BLaER1 treated with 17β-estradiol and CSF1 and Interleukin-3, amounts not matched to agents 10 nM and 100 nM (cell line): ENCODE results near the gene GDI2.
A peak's percentile ranks its signal among the peaks of the same experiment; 100 is the strongest.
"Not testable (repeated sequence)": the region's sequence is repeated elsewhere in the genome, so short reads cannot be mapped to it uniquely, and the experiment has no call there.

ENCODE experiments used
- H3K27ac ChIP-seq, 11 experiments: shearing (Covaris generic); formaldehyde crosslinking; 2 replicates each; pipeline ENCODE4 v1.8.1; 2022
- H3K27me3 ChIP-seq, 11 experiments: shearing (Covaris generic); formaldehyde crosslinking; 2 replicates each; pipeline ENCODE4 v1.8.1; 2022
- H3K36me3 ChIP-seq, 11 experiments: shearing (Covaris generic); formaldehyde crosslinking; 2 replicates each; pipeline ENCODE4 v1.8.1; 2022
- H3K4me1 ChIP-seq, 10 experiments: shearing (Covaris generic); formaldehyde crosslinking; 2 replicates each; pipeline ENCODE4 v1.8.1; 2022
- H3K4me2 ChIP-seq, 11 experiments: shearing (Covaris generic); formaldehyde crosslinking; 2 replicates each; pipeline ENCODE4 v1.8.1; 2022
- H3K4me3 ChIP-seq, 10 experiments: shearing (Covaris generic); formaldehyde crosslinking; 2 replicates each; pipeline ENCODE4 v1.8.1; 2022
- H3K9ac ChIP-seq, 11 experiments: shearing (Covaris generic); formaldehyde crosslinking; 2 replicates each; pipeline ENCODE4 v1.8.1; 2022
- H3K9me3 ChIP-seq, 11 experiments: shearing (Covaris generic); formaldehyde crosslinking; replicated peaks in 1 of 11; 2 replicates each; pipeline ENCODE4 v1.8.1; 2022
- H4K20me1 ChIP-seq, 11 experiments: shearing (Covaris generic); formaldehyde crosslinking; 2 replicates each; pipeline ENCODE4 v1.8.1; 2022
- Cebpa-rat ChIP-seq, 11 experiments: shearing (Covaris generic); IDR thresholded peaks; 2 replicates each; pipeline ENCODE4 v1.8.1; 2022

The GDI2 gene

GRCh38 chr10:5782174-5782573 is 31.1 kb downstream of the GDI2 start:
- peaks cover 23 to 85% (median 70%) of the 10 kb centered on the region in 11 experiments for H4K20me1 ChIP-seq
- H3K27me3 ChIP-seq = no peaks in the 10 kb centered on the region
- peaks cover 7 to 66% (median 52%) of the 10 kb centered on the region in 11 experiments; a peak in 20 of 22 replicates for H3K9me3 ChIP-seq
- H3K9ac ChIP-seq = no peak overlapping the region
- H3K4me1 ChIP-seq = peaks cover 2 to 24% (median 7%) of the 10 kb centered on the region in 10 experiments; a peak in 19 of 20 replicates
- H3K27ac ChIP-seq = no peak overlapping the region
- TF ChIP-seq Cebpa-rat (IDR thresholded peaks at IDR 0.05) = no peak
- H3K4me3 ChIP-seq = no peak overlapping the region
- peaks cover 97 to 100% (median 99%) of the 10 kb centered on the region in 11 experiments for H3K36me3 ChIP-seq
- no peak overlapping the region for H3K4me2 ChIP-seq

- no peak for TF ChIP-seq Cebpa-rat (IDR thresholded peaks at IDR 0.05)
- peaks cover 5 to 45% (median 28%) of the 10 kb centered on the region in 11 experiments; a peak in 19 of 22 replicates for H3K9me3 ChIP-seq
- no peak overlapping the region for H3K4me3 ChIP-seq
- peaks cover 46 to 88% (median 82%) of the 10 kb centered on the region in 11 experiments for H4K20me1 ChIP-seq
- no peak overlapping the region for H3K9ac ChIP-seq
- 0 out of 22 replicates have a peak overlapping the region, but pooled peaks of 1 of the 11 experiments have one; percentile 6 for H3K4me2 ChIP-seq
- peaks cover 97 to 100% (median 99%) of the 10 kb centered on the region in 11 experiments for H3K36me3 ChIP-seq
- no peak overlapping the region for H3K27ac ChIP-seq
- peaks cover 10 to 31% (median 25%) of the 10 kb centered on the region in 10 experiments; a peak in 19 of 20 replicates for H3K4me1 ChIP-seq
- H3K27me3 ChIP-seq = no peaks in the 10 kb centered on the region
Observed at GRCh38 chr10:5779730-5780129, 33.5 kb downstream of the GDI2 start.

- Histone ChIP-seq H3K36me3 (peaks cover 97 to 100% (median 99%) of the 10 kb centered on the region in 11 experiments), H3K4me2 (peak overlapping the region in 6 of 11 experiments; percentile 12 to 57 (median 42); a peak in 6 of 22 replicates)
Observed at GRCh38 chr10:5777758-5778157, 35.5 kb downstream of the GDI2 start.

GRCh38 chr10:5776881-5777197 is 36.4 kb downstream of the GDI2 start:
- no peak overlapping the region for H3K4me3 ChIP-seq
- no peak for TF ChIP-seq Cebpa-rat (IDR thresholded peaks at IDR 0.05)
- H3K4me1 ChIP-seq = peaks cover 10 to 27% (median 23%) of the 10 kb centered on the region in 10 experiments; a peak in 19 of 20 replicates
- peaks cover 97 to 100% (median 99%) of the 10 kb centered on the region in 11 experiments for H3K36me3 ChIP-seq
- no peak overlapping the region for H3K9ac ChIP-seq
- H3K27me3 ChIP-seq = no peaks in the 10 kb centered on the region
- peaks cover 62 to 100% (median 100%) of the 10 kb centered on the region in 11 experiments for H4K20me1 ChIP-seq
- peaks cover 0 to 16% (median 5%) of the 10 kb centered on the region in 11 experiments; a peak in 10 of 22 replicates for H3K9me3 ChIP-seq
- peak overlapping the region in 6 of 11 experiments; percentile 8 to 47 (median 32); a peak in 9 of 22 replicates for H3K27ac ChIP-seq
- peak overlapping the region; percentile 4 to 57 (median 29); a peak in 11 of 22 replicates for H3K4me2 ChIP-seq

More at GRCh38 chr10:5777758-5778157, 35.5 kb downstream of the GDI2 start:
- H3K9me3 ChIP-seq = peaks cover 0 to 25% (median 9%) of the 10 kb centered on the region in 11 experiments; a peak in 12 of 22 replicates
- H3K4me3 ChIP-seq, H3K9ac ChIP-seq, H3K27me3 ChIP-seq: not testable (repeated sequence)
- H3K27ac ChIP-seq = peak overlapping the region in 1 of 11 experiments; percentile 47; a peak in 1 of 22 replicates
- H3K4me1 ChIP-seq = peaks cover 10 to 28% (median 25%) of the 10 kb centered on the region in 10 experiments; a peak in 19 of 20 replicates
- peaks cover 57 to 100% (median 98%) of the 10 kb centered on the region in 11 experiments for H4K20me1 ChIP-seq

- H3K27ac ChIP-seq = peak overlapping the region in 5 of 11 experiments; percentile 8 to 47 (median 35); a peak in 4 of 22 replicates
- H4K20me1 ChIP-seq = peaks cover 62 to 100% (median 99%) of the 10 kb centered on the region in 11 experiments
- H3K4me3 ChIP-seq = no peak overlapping the region
- peaks cover 97 to 100% (median 99%) of the 10 kb centered on the region in 11 experiments for H3K36me3 ChIP-seq
- no peaks in the 10 kb centered on the region for H3K27me3 ChIP-seq
- no peak overlapping the region; a peak in 1 of 22 replicates for H3K9ac ChIP-seq
- H3K4me2 ChIP-seq = peak overlapping the region in 6 of 11 experiments; percentile 4 to 57 (median 32); a peak in 6 of 22 replicates
- peaks cover 0 to 14% (median 5%) of the 10 kb centered on the region in 11 experiments; a peak in 9 of 22 replicates for H3K9me3 ChIP-seq
- H3K4me1 ChIP-seq = peaks cover 10 to 27% (median 22%) of the 10 kb centered on the region in 10 experiments; a peak in 19 of 20 replicates
- no peak for TF ChIP-seq Cebpa-rat (IDR thresholded peaks at IDR 0.05)
Observed at GRCh38 chr10:5776136-5776880, 36.9 kb downstream of the GDI2 start.

GRCh38 chr10:5775685-5776084 is 37.5 kb downstream of the GDI2 start:
- TF ChIP-seq Cebpa-rat (IDR thresholded peaks at IDR 0.05) = no peak
- Histone ChIP-seq H3K9ac (no peak overlapping the region), H3K4me2 (peak overlapping the region in 2 of 11 experiments; percentile 19 to 57; a peak in 3 of 22 replicates), H3K4me3 (no peak overlapping the region), H4K20me1 (peaks cover 62 to 98% (median 96%) of the 10 kb centered on the region in 11 experiments), H3K9me3 (peaks cover 0 to 14% (median 5%) of the 10 kb centered on the region in 11 experiments; a peak in 9 of 22 replicates), H3K36me3 (peaks cover 94 to 100% (median 97%) of the 10 kb centered on the region in 11 experiments), H3K27ac (peak overlapping the region in 2 of 11 experiments; percentile 15 to 47; a peak in 2 of 22 replicates), H3K4me1 (peaks cover 10 to 27% (median 22%) of the 10 kb centered on the region in 10 experiments; a peak in 19 of 20 replicates), H3K27me3 (no peaks in the 10 kb centered on the region)

- Histone ChIP-seq H3K4me2 (no peak overlapping the region; a peak in 1 of 22 replicates), H4K20me1 (peaks cover 61 to 97% (median 94%) of the 10 kb centered on the region in 11 experiments), H3K27ac (no peak overlapping the region; a peak in 2 of 22 replicates), H3K9me3 (peaks cover 0 to 14% (median 5%) of the 10 kb centered on the region in 11 experiments; a peak in 9 of 22 replicates), H3K36me3 (peaks cover 94 to 100% (median 96%) of the 10 kb centered on the region in 11 experiments), H3K4me3 (no peak overlapping the region), H3K9ac (0 out of 22 replicates have a peak overlapping the region, but pooled peaks of 1 of the 11 experiments have one; percentile 2), H3K4me1 (peaks cover 10 to 27% (median 22%) of the 10 kb centered on the region in 10 experiments; a peak in 19 of 20 replicates), H3K27me3 (no peaks in the 10 kb centered on the region)
- TF ChIP-seq Cebpa-rat (IDR thresholded peaks at IDR 0.05) = no peak
Observed at GRCh38 chr10:5774987-5775620, 38.1 kb downstream of the GDI2 start.

- Histone ChIP-seq H3K36me3 (peaks cover 91 to 99% (median 96%) of the 10 kb centered on the region in 11 experiments), H3K4me1 (no peaks in the 10 kb centered on the region), H3K27ac (no peak overlapping the region), H3K9ac (no peak overlapping the region), H3K4me3 (no peak overlapping the region), H4K20me1 (peaks cover 5 to 92% (median 82%) of the 10 kb centered on the region in 11 experiments; a peak in 20 of 22 replicates), H3K4me2 (no peak overlapping the region), H3K27me3 (no peaks in the 10 kb centered on the region), H3K9me3 (0 out of 22 replicates have a peak, but pooled peaks cover 0 to 4% (median 0%) of the 10 kb centered on the region in 11 experiments)
- TF ChIP-seq Cebpa-rat (IDR thresholded peaks at IDR 0.05) = no peak
Observed at GRCh38 chr10:5766189-5766588, 47.0 kb downstream of the GDI2 start.
